Vagina (tissue), 2 donors: ENCODE measurements around the gene ST8SIA2.

Experiments used
- POLR2A ChIP-seq, 2 donors: fragments of 450-650 bp; IDR thresholded peaks; one replicate each; pipeline ENCODE4 v1.6.1; 2017; ENCODE audit warnings: antibody characterized with exemption in 2 of 2, mild to moderate bottlenecking in 2 of 2, moderate library complexity in 2 of 2
- TF ChIP-seq, protein P1 (sequence below), 3 experiments: fragments of 450-650 bp in 2 of 3; fragments of 200-600 bp in 1 of 3; sonication (generic) in 1 of 3; IDR thresholded peaks; one replicate each; pipeline ENCODE4 v1.5.1; 2017 to 2019; ENCODE audit warnings: antibody characterized with exemption in 3 of 3, mild to moderate bottlenecking in 2 of 3, moderate library complexity in 2 of 3

DNA sequence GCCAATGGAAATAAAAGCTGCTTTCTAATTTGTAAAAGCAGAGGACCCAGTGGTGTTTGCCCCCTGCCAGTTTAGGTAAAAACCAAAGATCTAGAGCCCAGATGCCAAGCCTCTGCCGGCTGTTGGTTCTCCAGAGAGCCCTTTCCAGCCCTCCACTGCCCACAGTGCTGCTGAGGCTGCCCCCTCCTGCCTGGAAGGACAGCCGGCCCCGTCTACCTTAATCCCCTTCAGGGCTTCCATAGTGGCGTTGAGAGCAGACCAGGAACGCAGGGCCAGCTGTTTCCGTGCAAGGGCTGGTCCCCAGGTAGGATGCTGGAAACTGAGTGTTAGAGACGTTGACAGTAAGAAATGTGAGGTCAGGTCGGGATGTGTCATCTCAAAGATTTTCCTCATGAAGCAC, 6.9 kb downstream of the ST8SIA2 start:
- TF ChIP-seq, protein P1, sequence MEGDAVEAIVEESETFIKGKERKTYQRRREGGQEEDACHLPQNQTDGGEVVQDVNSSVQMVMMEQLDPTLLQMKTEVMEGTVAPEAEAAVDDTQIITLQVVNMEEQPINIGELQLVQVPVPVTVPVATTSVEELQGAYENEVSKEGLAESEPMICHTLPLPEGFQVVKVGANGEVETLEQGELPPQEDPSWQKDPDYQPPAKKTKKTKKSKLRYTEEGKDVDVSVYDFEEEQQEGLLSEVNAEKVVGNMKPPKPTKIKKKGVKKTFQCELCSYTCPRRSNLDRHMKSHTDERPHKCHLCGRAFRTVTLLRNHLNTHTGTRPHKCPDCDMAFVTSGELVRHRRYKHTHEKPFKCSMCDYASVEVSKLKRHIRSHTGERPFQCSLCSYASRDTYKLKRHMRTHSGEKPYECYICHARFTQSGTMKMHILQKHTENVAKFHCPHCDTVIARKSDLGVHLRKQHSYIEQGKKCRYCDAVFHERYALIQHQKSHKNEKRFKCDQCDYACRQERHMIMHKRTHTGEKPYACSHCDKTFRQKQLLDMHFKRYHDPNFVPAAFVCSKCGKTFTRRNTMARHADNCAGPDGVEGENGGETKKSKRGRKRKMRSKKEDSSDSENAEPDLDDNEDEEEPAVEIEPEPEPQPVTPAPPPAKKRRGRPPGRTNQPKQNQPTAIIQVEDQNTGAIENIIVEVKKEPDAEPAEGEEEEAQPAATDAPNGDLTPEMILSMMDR (IDR thresholded peaks at IDR 0.05): no peak
- TF ChIP-seq POLR2A (IDR thresholded peaks at IDR 0.05): no peak
